DMS153 (cell line): ENCODE data around the gene CBX3.
"Not testable (repeated sequence)": the region's sequence is repeated elsewhere in the genome, so short reads cannot be mapped to it uniquely, and the experiment has no call there.

ENCODE experiments used
- DNase-seq: peaks from one replicate; lab custom pipeline; 2025; lab: John Stamatoyannopoulos, UW

CBX3 gene

DNA sequence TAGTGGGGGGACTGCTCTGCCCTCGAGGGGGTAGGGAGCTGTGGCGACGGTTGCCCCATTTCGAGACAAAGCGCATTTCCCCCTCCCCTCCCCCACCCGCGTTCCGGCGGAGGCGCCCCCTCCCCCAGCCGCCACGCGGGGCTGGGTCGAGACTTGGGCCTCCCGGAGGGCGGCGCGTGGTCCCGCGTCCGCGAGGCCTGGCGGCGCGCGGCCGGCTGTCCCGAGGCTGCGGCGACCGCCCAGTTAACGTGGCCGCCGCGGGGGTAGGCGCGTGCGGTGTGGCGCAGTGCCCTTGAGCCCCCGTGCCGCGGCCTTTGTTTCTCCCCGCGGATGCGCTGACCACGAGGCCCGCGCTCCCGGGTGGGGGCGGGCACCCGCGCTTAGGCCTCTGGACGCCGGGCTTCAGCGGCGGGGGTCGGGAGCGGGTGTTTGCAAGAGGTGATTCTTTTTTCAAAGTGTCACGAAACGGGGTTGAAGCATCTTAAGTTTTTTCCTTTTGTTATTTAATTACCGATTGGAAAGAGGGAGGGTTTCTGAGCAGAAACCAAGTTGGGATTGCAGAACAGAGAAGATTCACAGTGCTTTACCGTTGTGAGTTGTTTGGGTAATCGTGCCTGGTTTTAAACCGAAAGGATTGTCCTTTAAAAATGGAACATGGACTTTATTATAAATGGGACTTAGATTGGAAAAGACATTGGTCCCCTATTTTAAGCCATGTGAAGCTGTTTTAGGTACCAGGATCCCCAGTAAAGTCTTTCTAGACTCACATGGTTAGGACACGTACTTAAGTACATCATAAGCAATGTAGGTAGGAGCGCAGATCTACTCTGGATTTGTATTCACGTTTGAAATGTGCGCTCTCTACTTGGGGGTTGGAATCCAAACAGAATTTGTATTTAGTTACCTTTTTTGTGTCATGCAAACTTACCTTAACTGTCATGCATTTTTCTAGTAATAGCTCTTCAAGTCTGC, 760 bp downstream of the CBX3 start:
- DNase-seq: no peak

DNA sequence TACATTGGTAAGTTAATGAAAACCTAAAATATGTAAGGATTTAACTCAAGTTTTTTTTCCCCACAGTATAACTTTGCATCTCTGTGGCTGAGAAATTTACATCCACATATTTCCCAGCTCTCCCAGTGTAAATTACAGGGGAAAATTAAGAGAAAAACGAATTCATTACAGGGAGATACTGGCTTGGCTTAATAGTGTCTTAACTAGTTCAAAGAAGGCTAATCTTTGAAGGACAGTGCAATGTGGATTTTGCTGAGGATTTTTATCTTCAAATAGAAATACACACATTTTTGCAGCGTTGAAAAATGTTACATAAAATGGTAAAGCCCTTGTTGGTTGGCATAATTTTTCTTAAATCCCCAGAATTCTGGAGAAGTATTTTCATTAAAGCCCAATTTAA, 1.5 kb downstream of the CBX3 start:
- no peak for DNase-seq

DNA sequence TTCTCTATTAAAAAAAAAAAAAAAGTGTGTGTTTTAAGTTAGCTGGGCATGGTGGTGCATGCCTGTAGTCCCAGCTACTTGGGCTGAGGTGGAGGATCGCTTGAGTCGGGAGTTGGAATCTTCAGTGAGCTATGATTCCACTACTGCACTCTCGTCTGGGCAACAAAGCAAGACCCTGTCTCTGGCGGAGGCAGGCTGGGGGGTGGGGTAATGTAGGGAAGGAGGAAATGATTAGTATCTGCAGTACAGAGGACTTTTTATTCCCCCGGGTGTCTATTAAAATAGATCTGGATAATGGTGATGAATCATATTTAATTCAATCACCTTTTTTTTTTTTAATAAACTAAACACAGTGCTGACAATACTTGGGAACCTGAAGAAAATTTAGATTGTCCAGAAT, 6.5 kb downstream of the CBX3 start:
- DNase-seq: no peak

DNA sequence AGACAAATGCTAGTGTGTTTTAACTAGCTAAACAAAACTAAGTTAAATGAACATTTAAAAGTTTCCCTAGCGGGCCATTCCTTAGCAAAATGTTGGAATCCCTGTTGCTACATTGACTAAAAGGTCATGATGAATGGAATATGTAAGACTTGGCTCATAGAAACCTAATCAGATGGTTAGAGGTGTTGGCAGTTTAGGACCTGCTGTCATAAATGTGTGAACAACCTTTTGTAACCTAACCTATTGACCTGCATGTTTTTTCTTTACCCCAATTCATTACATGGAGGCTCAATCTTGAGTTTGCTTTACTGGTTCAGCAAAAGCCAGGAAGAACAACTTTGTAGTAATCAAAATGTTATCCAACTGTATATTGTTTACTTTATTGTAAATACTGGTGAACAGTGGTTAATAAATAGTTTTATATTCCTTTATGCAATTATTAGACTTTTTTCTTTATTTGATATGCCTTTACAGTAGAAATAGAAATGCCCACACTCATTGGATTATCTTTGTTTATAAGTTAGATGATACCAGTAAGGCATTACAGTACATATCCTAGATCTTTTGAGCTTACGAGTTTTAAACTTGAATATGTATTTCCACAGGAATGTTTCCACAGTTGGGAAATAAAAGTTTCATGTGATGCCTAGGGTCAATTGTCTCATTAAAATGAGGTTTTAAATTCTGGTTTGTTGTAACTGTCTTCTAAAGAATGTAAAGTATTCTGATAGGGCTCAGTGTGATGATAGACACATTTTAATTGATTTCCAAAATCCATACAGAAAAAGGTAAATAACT, 11.6 kb downstream of the CBX3 start:
- no peak for DNase-seq

DNA sequence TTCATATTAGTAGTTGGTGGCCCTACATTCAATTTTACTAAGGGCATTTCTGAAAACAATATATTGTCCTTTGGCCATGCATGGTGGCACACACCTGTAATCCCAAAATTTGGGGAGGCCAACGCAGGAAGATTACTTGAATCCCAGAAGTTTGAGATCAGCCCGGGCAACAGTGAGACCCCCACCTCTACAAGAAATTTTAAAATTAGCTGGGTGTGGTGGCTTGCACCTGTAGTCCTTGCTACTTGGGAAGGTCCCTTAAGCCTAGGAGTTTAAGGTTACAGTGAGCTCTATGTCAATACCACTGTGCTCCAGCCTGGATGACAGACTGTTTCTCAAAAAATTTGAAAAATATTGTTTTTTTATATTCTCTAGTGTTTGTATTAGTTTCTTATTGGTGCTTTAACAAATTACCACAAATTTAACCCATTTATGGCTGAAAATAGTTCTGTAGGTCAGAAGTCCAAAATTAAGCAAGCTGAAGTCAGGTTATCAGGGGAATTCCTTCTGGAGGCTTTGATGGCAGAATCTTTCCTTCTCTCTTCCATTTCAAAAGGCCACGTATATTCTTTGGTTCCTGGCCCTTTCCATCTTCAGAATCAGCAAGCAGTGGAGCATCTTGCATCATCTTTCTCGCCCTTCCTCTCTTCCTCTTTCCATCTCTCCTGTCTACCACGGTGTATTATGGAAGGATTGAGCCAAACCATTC, 12.4 kb downstream of the CBX3 start:
- DNase-seq: no peak

DNA sequence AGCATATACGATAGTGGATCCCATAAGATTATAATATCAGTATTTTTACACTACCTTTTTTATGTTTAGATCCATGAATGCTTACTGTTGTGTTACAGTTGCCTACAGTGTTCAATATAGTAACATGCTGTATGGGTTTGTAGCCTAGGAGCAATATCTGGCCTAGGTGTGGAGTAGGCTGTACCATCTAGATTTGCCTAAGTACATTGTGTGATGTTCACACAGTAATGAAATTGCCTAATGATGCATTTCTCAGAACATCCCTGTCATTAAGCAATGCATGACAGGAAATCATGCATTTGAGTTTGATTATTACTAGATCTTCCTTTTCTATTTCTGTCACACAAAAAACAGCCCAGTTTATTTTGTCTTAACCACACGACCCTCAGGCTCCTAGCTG, 14.5 kb downstream of the CBX3 start:
- no peak for DNase-seq

DNA sequence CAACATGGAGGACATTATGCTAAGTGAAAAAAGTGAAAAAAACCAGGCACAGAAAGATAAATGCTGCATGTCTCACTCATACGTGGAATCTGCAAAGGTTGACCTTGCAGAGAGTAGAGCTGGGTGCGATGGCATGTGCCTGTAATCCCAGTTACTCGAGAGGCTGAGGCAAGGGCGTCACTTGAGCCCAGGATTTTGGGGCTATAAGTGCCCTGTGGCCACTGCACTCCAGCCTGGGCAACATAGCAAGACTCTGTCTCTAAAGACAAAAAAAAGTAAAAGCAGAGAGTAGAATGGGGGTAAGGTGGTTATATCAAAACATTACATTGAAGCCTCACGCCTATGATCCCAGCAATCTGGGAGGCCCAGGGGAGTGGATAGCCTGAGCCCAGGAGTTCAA, 22.8 kb downstream of the CBX3 start:
- DNase-seq: no peak

DNA sequence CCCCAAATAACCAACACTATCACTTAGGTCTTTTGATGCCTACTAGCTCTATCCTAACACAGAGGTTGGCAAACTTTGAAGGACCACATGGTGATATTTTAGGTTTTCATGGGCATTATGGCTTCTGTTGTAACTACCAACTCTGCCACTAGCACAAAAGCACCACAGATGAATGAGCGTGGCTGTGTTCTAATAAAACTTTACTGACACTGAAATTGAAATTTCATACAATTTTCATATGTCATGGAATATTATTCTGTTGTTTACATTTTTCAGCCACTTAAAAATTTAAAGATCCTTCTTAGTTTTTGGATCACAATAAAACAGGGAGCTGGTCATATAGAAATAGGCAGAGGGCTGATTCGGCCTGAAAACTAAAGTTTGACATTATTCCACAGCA, 26.4 kb downstream of the CBX3 start:
- DNase-seq: no peak

DNA sequence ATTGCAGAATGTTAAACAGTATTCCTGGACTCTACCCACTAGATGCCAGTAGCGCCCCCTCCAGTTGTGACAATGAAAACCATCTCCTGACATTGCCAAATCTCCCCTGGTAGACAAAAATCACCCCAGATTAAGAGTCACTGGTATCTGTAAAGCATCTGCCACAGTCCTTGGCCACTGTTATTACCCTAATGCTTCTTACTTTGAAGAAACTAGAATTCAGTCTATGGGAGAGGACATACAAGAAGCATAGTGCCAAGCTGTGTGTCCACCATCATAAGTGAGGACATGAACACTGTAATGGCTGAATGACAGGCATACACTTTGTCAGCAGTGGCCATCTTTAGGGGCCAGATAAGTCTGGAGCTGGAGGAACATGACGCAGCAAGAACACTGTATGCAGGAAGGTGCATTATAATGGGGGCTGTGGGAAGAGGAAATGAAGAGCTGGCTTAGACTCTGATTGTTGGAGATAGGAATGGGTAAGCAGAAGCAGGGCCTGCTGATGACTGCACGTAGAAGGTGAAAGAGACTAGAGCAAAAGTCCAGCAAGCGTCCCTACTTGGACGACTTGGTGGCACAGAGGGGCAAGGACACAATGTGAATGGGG, 32.5 kb downstream of the CBX3 start:
- no peak for DNase-seq

DNA sequence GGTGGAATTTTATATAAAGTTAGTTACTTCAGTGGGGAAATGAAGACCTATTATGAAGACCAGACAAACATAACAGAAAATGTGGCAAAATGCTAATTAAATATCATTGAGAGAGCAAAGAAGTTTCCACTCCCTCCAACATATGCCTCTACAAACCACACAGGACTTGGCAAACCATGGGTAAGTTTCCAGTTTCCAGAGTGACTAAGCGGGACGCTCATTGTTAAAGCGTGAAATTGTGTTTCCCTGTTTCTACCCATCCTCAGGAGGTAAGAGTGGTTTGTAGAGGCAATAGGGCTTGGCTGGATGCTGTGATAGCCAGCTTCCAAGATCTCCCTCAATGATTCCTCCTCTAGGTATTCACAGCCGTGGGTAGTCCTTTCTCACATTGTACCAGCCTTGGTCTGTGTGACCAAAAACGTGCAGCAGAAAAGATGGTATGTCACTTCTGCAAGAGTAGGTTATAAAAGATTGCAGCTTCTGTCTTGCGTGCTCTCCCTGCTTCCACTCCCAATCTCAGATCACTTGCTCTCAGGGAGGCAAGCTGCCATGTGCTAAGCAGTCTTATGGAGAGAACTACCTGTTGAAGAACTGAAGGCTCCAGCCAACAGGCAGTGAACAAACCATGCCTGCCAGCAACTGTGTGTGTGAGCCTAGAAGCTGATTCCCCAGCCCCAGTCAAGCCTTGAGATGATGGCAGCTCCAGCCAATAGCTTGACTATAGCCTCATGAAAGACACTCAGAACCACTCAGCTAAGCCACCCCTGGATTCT, 35.7 kb downstream of the CBX3 start:
- DNase-seq: no peak

DNA sequence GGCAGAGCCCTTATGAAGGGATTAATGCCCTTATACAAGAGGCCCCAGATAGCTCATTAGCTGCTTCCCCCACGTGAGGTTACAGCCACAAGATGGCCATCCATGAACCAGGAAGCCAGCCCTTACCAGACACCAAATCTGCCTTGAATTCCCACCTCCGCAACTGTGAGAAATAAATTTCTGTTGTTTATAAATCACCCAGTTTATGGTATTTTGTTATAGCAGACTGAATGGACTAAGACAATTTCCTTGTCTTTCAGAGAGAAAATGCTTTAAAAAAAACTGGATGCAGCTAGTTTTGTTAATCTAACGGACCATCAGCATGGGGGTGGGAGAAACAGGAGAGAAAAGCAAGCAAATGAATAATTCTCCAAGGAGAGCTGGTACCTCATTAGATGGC, 36.5 kb downstream of the CBX3 start:
- DNase-seq: no peak

DNA sequence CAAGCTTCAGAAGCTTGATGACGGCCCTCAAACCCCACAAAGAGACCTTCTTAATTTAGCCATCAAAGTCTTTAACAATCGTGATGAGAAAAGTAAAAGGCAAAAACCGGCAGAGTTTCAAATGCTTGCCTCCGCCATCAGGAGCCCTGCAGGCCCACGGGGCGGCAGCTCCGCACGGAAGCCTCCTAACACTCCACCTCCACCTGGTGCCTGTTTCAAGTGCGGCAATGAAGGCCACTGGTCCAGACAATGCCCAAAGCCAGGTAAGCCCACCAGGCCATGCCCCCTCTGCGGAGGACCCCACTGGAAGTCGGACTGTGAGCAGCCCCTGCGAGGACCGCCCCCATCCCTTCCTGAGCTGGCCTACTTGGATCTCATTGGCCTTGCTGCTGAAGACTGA, 43.6 kb downstream of the CBX3 start:
- no peak for DNase-seq

DNA sequence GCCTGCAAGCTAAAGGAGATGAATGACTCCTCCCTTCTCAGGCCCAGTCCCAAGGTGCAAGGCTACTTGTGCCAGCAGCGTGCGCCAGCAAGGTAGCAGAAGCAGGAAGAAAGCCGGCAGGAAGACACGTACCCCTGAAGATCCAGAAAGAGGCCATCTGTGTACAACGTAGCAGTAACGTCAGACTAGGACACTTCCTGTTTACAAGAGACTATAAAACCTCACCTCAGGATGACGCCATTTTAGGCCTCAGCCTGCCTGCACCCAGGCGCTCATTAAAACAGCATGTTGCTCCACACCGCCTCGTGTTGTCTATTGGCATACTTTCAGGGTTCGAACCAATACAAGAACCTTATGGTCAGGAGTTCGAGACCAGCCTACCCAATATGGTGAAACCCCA, 48.7 kb downstream of the CBX3 start:
- DNase-seq: no peak

DNA sequence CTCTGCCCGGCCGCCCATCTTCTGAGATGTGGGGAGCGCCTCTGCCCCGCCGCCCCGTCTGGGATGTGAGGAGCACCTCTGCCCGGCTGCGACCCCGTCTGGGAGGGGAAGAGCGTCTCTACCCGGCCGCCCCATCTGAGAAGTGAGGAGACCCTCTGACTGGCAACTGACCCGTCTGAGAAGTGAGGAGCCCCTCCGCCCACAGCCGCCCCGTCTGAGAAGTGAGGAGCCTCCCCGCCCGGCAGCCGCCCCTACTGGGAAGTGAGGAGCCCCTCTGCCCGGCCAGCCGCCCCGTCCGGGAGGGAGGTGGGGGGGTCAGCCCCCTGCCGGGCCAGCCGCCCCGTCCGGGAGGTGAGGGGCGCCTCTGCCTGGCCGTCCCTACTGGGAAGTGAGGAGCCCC, 60.3 kb downstream of the CBX3 start:
- DNase-seq: not testable (repeated sequence)
